HG03196 (cell line): ENCODE results near the gene UGT1A1.

Experiments
- ATAC-seq: cut with Tn5 transposase; IDR thresholded peaks from one replicate; pipeline ENCODE4 v1.9.1; 2021; ENCODE audit not compliant: unreplicated experiment

UGT1A1 gene

GRCh38 chr2:233794128-233794658 is 34.1 kb downstream of the UGT1A1 start:
- no peak for ATAC-seq

GRCh38 chr2:233795735-233796171 is 35.7 kb downstream of the UGT1A1 start:
- ATAC-seq: no peak

GRCh38 chr2:233796254-233796653 is 36.2 kb downstream of the UGT1A1 start:
- no peak for ATAC-seq

- no peak for ATAC-seq
These were observed 38.4 kb downstream of the UGT1A1 start for GRCh38 chr2:233798335-233799086.

GRCh38 chr2:233799087-233799665 is 39.1 kb downstream of the UGT1A1 start:
- no peak for ATAC-seq

- ATAC-seq: no peak
These were observed 39.6 kb downstream of the UGT1A1 start for GRCh38 chr2:233799716-233800115.

- ATAC-seq: no peak
These were observed 40.1 kb downstream of the UGT1A1 start for GRCh38 chr2:233800208-233800607.

- no peak for ATAC-seq
These were observed 41.5 kb downstream of the UGT1A1 start for GRCh38 chr2:233801357-233802131.

- ATAC-seq: no peak
These were observed 42.2 kb downstream of the UGT1A1 start for GRCh38 chr2:233802132-233802815.

GRCh38 chr2:233803292-233803911 is 43.3 kb downstream of the UGT1A1 start:
- ATAC-seq: no peak

GRCh38 chr2:233803994-233804393 is 43.9 kb downstream of the UGT1A1 start:
- ATAC-seq: no peak

- no peak for ATAC-seq
These were observed 47.3 kb downstream of the UGT1A1 start for GRCh38 chr2:233807215-233807865.

GRCh38 chr2:233807966-233808935 is 48.2 kb downstream of the UGT1A1 start:
- ATAC-seq: no peak

- no peak for ATAC-seq
These were observed 50.3 kb downstream of the UGT1A1 start for GRCh38 chr2:233810385-233810784.

- ATAC-seq: no peak
These were observed 51.0 kb downstream of the UGT1A1 start for GRCh38 chr2:233811087-233811486.

GRCh38 chr2:233811732-233812131 is 51.7 kb downstream of the UGT1A1 start:
- no peak for ATAC-seq

GRCh38 chr2:233813236-233814055 is 53.4 kb downstream of the UGT1A1 start:
- no peak for ATAC-seq
